Nephron progenitor cell (in vitro differentiated cells): ENCODE measurements around the gene TEX55.
"Not testable (repeated sequence)": the region's sequence is repeated elsewhere in the genome, so short reads cannot be mapped to it uniquely, and the experiment has no call there.

Source experiments
- DNase-seq: peaks from one replicate; pipeline ENCODE4 v3.0.0; 2021
- H3K27ac Mint-ChIP-seq: 2 replicates; pipeline ENCODE4 v1.8.0; 2021; ENCODE audit warnings: mild to moderate bottlenecking, moderate library complexity, mixed read lengths
- H3K27me3 Mint-ChIP-seq: 2 replicates; pipeline ENCODE4 v1.8.0; 2021; ENCODE audit warnings: mild to moderate bottlenecking, low read depth, mixed read lengths; ENCODE audit not compliant: poor library complexity
- H3K36me3 Mint-ChIP-seq: 2 replicates; pipeline ENCODE4 v1.8.0; 2021; ENCODE audit warnings: low read depth, mixed read lengths
- H3K4me1 Mint-ChIP-seq: 2 replicates; pipeline ENCODE4 v1.8.0; 2021; ENCODE audit warnings: mixed read lengths
- H3K4me3 Mint-ChIP-seq: 2 replicates; pipeline ENCODE4 v1.8.0; 2021; ENCODE audit warnings: mild to moderate bottlenecking, moderate library complexity, mixed read lengths
- H3K9me3 Mint-ChIP-seq: 2 replicates; pipeline ENCODE4 v1.8.0; 2021; ENCODE audit warnings: mild to moderate bottlenecking, moderate library complexity, mixed read lengths
- TF ChIP-seq, protein P1 (sequence below): fragments of 200-600 bp; sonication (generic); IDR thresholded peaks from 2 replicates; pipeline ENCODE4 v1.5.0; 2021; ENCODE audit warnings: antibody characterized with exemption

TEX55 gene

GRCh38 chr3:119145500-119146167, at the start of gene TEX55:
Gene TEX55 (plus strand): TSS chr3:119146165. CDS start chr3:119146190, 25 bp downstream.
- no peaks in the 10 kb centered on the region for H3K27me3 Mint-ChIP-seq
- H3K9me3 Mint-ChIP-seq = peaks cover 3% of the 10 kb centered on the region
- no peak for DNase-seq
- H3K4me3 Mint-ChIP-seq = no peak within 1 kb of the TSS
- peaks cover 6% of the 10 kb centered on the region for H3K4me1 Mint-ChIP-seq
- TF ChIP-seq, protein P1, sequence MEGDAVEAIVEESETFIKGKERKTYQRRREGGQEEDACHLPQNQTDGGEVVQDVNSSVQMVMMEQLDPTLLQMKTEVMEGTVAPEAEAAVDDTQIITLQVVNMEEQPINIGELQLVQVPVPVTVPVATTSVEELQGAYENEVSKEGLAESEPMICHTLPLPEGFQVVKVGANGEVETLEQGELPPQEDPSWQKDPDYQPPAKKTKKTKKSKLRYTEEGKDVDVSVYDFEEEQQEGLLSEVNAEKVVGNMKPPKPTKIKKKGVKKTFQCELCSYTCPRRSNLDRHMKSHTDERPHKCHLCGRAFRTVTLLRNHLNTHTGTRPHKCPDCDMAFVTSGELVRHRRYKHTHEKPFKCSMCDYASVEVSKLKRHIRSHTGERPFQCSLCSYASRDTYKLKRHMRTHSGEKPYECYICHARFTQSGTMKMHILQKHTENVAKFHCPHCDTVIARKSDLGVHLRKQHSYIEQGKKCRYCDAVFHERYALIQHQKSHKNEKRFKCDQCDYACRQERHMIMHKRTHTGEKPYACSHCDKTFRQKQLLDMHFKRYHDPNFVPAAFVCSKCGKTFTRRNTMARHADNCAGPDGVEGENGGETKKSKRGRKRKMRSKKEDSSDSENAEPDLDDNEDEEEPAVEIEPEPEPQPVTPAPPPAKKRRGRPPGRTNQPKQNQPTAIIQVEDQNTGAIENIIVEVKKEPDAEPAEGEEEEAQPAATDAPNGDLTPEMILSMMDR = peak; percentile 52
- no peak within 1 kb of the TSS for H3K27ac Mint-ChIP-seq
- no peaks in the 10 kb centered on the region for H3K36me3 Mint-ChIP-seq

GRCh38 chr3:119098003-119098402, 48.0 kb upstream of the TEX55 start:
- H3K4me3 Mint-ChIP-seq = no peak overlapping the region
- H3K36me3 Mint-ChIP-seq = no peaks in the 10 kb centered on the region
- DNase-seq = no peak

GRCh38 chr3:119098619-119099222, 47.2 kb upstream of the TEX55 start:
- H3K9me3 Mint-ChIP-seq = no peaks in the 10 kb centered on the region
- TF ChIP-seq, protein P1 = peak; percentile 78
- no peaks in the 10 kb centered on the region for H3K27me3 Mint-ChIP-seq
- no peak overlapping the region for H3K4me3 Mint-ChIP-seq
- H3K4me1 Mint-ChIP-seq = no peaks in the 10 kb centered on the region
- DNase-seq = peak; percentile 7
- H3K36me3 Mint-ChIP-seq = no peaks in the 10 kb centered on the region
- H3K27ac Mint-ChIP-seq = no peak overlapping the region

More at GRCh38 chr3:119098003-119098402, 48.0 kb upstream of the TEX55 start:
- no peak overlapping the region for H3K27ac Mint-ChIP-seq
- no peaks in the 10 kb centered on the region for H3K9me3 Mint-ChIP-seq
- no peaks in the 10 kb centered on the region for H3K27me3 Mint-ChIP-seq
- H3K4me1 Mint-ChIP-seq = no peaks in the 10 kb centered on the region
- TF ChIP-seq, protein P1 = no peak

DNA sequence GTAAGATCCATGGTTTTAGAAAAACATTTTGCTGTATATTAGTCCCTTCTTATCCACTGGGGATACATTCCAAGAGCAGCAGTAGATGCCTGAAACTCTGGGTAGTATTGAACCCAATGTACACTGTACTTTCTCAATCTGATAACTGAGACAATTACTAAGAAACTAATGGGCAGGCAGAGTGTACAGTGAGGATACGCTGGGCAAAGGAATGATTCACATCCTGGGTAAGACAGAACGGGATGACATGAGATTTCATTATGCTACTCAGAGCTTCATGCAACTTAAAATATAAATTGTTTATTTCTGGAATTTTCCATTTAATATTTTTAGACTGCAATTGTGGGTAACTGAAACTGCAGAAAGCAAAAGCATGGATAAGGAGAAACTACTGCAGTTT, 46.2 kb upstream of the TEX55 start:
- TF ChIP-seq, protein P1 = no peak

DNA sequence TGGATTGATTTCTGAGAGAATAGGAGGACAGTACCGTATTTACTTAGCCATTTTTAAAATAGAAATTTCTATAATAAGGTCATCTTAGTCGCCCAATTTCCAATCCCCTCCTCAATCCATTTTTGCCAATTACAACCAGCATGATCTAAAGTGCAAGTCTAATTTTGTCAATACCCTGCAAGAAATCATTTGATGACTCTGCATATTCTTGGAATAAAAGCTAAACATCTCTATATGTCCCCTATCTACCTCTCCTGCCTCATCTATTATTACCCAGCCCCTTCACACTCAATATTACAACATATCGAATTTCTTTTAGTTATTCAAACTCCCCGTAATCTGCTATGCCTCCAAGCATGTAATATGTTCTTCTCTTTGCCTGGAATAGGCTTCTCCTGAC, 41.9 kb upstream of the TEX55 start:
- TF ChIP-seq, protein P1 = no peak
- no peaks in the 10 kb centered on the region for H3K4me1 Mint-ChIP-seq
- no peaks in the 10 kb centered on the region for H3K36me3 Mint-ChIP-seq
- no peak overlapping the region for H3K27ac Mint-ChIP-seq
- H3K27me3 Mint-ChIP-seq = peaks cover 3% of the 10 kb centered on the region
- H3K4me3 Mint-ChIP-seq = no peak overlapping the region
- no peaks in the 10 kb centered on the region for H3K9me3 Mint-ChIP-seq
- no peak for DNase-seq

More for the DNA sequence above, 46.2 kb upstream of the TEX55 start:
- no peaks in the 10 kb centered on the region for H3K4me1 Mint-ChIP-seq
- H3K27me3 Mint-ChIP-seq = no peaks in the 10 kb centered on the region
- no peaks in the 10 kb centered on the region for H3K36me3 Mint-ChIP-seq
- no peak overlapping the region for H3K27ac Mint-ChIP-seq
- H3K4me3 Mint-ChIP-seq = no peak overlapping the region
- H3K9me3 Mint-ChIP-seq = no peaks in the 10 kb centered on the region
- DNase-seq = no peak

- H3K27ac Mint-ChIP-seq, DNase-seq, H3K4me1 Mint-ChIP-seq, H3K4me3 Mint-ChIP-seq, H3K27me3 Mint-ChIP-seq: not testable (repeated sequence)
- Mint-ChIP-seq H3K36me3 (peaks cover 10% of the 10 kb centered on the region), H3K9me3 (peaks cover 59% of the 10 kb centered on the region)
Measured at GRCh38 chr3:119118330-119118729, 27.6 kb upstream of the TEX55 start.
